ENCODE data around the gene CCDC187.

Gene CCDC187

DNA sequence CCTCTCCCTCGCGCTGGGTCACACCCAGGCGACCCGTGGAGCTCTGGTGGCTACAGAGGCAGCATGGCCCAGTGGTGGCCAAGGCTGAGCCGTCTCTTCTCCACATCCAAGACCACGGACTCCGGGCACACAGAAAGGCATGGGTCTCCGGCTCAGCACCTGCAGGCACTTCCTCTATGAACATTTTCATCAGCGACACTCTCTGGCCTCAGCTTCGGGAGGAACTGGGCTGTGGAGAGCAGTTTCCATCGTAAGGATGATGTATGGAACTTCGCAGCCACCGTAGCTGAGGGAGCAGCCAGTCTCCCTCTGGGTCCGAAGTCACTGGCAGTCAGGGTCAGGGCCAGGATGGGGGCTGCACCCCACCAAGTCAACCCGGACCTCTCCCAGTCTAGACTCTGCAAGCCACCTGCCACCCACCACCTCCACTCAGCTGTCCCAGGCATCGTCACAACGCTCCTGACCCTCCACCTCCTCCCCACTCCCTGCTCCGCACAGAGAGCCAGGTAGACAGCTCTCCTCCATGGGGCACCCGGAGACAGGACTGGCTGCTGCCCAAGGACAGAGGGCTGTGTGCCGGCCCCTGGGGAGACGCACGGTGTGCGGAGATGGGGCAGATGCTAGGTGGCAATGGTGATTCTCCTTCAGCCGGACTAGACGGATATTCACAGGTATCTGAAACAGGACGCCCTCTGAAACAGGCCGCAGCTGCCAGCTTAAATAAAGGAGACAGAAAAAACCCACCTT lies 68.0 kb downstream of the CCDC187 start:
- no peak for DNase-seq (ENCODE audit: low read depth)
- TF ChIP-seq, protein P1, sequence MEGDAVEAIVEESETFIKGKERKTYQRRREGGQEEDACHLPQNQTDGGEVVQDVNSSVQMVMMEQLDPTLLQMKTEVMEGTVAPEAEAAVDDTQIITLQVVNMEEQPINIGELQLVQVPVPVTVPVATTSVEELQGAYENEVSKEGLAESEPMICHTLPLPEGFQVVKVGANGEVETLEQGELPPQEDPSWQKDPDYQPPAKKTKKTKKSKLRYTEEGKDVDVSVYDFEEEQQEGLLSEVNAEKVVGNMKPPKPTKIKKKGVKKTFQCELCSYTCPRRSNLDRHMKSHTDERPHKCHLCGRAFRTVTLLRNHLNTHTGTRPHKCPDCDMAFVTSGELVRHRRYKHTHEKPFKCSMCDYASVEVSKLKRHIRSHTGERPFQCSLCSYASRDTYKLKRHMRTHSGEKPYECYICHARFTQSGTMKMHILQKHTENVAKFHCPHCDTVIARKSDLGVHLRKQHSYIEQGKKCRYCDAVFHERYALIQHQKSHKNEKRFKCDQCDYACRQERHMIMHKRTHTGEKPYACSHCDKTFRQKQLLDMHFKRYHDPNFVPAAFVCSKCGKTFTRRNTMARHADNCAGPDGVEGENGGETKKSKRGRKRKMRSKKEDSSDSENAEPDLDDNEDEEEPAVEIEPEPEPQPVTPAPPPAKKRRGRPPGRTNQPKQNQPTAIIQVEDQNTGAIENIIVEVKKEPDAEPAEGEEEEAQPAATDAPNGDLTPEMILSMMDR (IDR thresholded peaks at IDR 0.05; ENCODE audit: low read depth, low read length, missing control alignments), result no peak
- H3K4me3 ChIP-seq (ENCODE audit: low read depth, low read length), result no peak overlapping the region

DNA sequence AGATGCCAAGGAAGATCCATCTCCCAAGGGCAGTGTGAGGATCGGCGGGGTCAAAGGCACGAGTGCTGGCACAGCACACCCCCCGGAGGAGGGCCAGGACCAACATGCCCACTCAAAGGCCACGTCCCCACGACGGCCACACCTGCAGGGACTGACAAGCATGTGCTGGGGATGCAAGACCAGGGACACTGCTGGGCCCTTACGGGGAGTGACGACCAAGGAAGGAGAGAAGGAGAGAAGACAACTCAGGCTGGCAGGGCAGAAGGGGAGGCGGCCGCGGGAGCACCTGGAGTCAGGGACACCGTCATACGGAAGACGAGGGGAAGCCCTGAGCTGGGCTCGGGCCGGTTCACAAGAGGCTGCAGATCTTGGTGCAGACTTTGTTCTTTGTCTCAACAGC lies 68.7 kb downstream of the CCDC187 start:
- no peak overlapping the region for H3K4me3 ChIP-seq (ENCODE audit: low read depth, low read length)
- TF ChIP-seq, protein P1 (IDR thresholded peaks at IDR 0.05; ENCODE audit: low read depth, low read length, missing control alignments), result no peak
- no peak for DNase-seq (ENCODE audit: low read depth)

DNA sequence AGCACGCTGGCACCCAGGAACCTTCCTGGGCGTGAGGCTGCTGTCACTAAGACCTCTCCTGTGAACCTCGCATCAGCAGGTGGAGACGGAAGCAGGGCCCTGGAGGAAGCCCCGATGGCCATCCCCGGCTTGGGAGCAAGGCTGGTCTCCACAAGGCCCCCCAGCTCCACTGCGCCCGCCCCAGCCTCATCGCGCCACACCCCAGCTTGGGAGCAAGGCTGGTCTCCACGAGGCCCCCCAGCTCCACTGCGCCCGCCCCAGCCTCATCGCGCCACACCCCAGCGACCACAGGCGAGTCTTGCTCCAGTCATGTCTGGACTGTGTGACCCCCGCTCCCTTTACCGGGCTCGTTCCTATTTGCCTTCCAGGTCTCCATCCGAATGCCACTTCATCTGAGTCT lies 69.3 kb downstream of the CCDC187 start:
- TF ChIP-seq, protein P1 (IDR thresholded peaks at IDR 0.05; ENCODE audit: low read depth, low read length, missing control alignments), result no peak
- DNase-seq (ENCODE audit: low read depth), result no peak

DNA sequence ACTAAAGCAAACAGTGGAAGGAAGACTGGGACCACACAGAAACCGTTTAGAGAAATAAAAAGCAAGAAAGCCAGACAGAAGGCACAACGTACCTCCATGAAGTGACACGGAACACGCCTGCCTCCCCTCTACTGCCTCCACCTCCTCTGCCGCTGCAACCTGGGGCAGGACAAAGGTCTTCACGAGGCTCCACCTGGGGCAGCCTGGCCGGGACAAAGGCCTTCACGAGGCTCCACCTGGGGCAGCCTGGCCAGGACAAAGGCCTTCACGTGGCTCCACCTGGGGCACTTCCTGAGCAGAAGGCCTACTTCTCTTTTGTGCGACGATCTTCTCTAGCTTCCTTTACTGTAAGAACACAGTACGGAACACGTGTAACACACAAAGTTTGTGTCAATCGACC lies 70.0 kb downstream of the CCDC187 start:
- H3K4me3 ChIP-seq (ENCODE audit: low read depth, low read length), result no peak overlapping the region
- TF ChIP-seq, protein P1 (IDR thresholded peaks at IDR 0.05; ENCODE audit: low read depth, low read length, missing control alignments), result no peak
- DNase-seq (ENCODE audit: low read depth), result no peak

More for the DNA sequence above, 69.3 kb downstream of the CCDC187 start:
- H3K4me3 ChIP-seq (ENCODE audit: low read depth, low read length), result no peak overlapping the region

DNA sequence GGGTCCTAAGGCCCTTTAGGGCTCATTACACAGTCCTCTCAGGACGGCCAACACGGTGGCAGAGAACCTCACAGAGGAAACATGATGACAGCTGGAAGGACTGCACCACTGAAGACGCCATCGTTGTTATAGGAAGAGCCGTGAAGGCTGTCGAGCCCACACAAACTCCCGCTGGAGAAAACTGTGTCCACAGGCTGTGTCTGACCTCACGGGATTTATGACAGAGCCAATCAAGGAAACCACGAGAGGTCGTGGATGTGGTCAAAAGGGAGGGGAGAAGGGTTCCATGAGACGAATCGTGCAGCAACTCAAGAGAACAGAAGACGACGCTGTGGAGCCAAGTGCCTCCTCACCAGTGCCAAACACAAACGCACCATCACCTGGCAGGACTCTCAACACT lies 70.5 kb downstream of the CCDC187 start:
- no peak for DNase-seq (ENCODE audit: low read depth)
- TF ChIP-seq, protein P1 (IDR thresholded peaks at IDR 0.05; ENCODE audit: low read depth, low read length, missing control alignments), result no peak

DNA sequence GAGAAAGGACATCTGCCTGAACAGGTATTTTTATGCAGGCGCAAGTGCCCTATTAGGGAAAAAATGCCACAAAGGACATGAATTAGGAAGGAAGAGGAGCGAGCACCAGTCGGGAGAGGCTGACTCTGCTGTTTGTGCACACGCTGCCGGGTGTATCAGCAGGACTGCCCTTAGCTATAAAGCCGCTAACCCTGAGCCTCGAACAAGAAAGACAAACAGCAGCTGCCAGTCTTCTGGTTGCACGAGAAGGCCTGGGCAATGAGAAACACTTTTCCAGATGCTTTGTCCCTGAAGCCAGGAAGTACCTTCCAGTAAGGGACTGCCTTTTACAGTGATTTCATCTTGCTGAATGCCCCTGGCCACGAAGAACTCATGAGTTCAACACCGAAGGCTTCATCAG lies 70.9 kb downstream of the CCDC187 start:
- no peak for DNase-seq (ENCODE audit: low read depth)
- no peak overlapping the region for H3K4me3 ChIP-seq (ENCODE audit: low read depth, low read length)
- TF ChIP-seq, protein P1 (IDR thresholded peaks at IDR 0.05; ENCODE audit: low read depth, low read length, missing control alignments), result no peak

More for the DNA sequence above, 70.5 kb downstream of the CCDC187 start:
- no peak overlapping the region for H3K4me3 ChIP-seq (ENCODE audit: low read depth, low read length)

All from GM12864 (cell line).